ENCODE results near the gene DLG2. TPM values are rescaled to one million over a fixed set of nuclear protein-coding genes. Genes with fewer than 3 reads are reported as not detected.
"Not testable (repeated sequence)": the region's sequence is repeated elsewhere in the genome, so short reads cannot be mapped to it uniquely, and the experiment has no call there.

The DLG2 gene
- polyA plus RNA-seq, 1 donor: 8.1 TPM

- Histone ChIP-seq H3K27ac (ENCODE audit: low read length) (no peak overlapping the region), H3K4me1 (ENCODE audit: control insufficient read depth, insufficient read depth, low read length) (no peaks in the 10 kb centered on the region), H3K4me3 (ENCODE audit: low read length) (no peak overlapping the region), H3K27me3 (ENCODE audit: control insufficient read depth, insufficient read depth, low read length) (no peaks in the 10 kb centered on the region), H3K36me3 (ENCODE audit: control insufficient read depth, insufficient read depth, low read length) (no peaks in the 10 kb centered on the region), H3K9me3 (ENCODE audit: control insufficient read depth, low read depth, low read length) (no peaks in the 10 kb centered on the region)
- 100% methylated on average over 1 of the region's 1 CpG for WGBS (ENCODE audit: insufficient coverage, low lambda C conversion rate)
- DNase-seq: no peak
Observed at GRCh38 chr11:83467837-83468236, 2159.3 kb downstream of the DLG2 start.

GRCh38 chr11:83464160-83464944, 2162.8 kb downstream of the DLG2 start:
- 100% methylated on average over 2 of the region's 3 CpGs for WGBS (ENCODE audit: insufficient coverage, low lambda C conversion rate)
- Histone ChIP-seq H3K36me3 (ENCODE audit: control insufficient read depth, insufficient read depth, low read length) (no peaks in the 10 kb centered on the region), H3K27me3 (ENCODE audit: control insufficient read depth, insufficient read depth, low read length) (no peaks in the 10 kb centered on the region)

GRCh38 chr11:83459798-83460197, 2167.3 kb downstream of the DLG2 start:
- no peaks in the 10 kb centered on the region for H3K36me3 ChIP-seq (ENCODE audit: control insufficient read depth, insufficient read depth, low read length)
- no peak overlapping the region for H3K4me3 ChIP-seq (ENCODE audit: low read length)
- WGBS (ENCODE audit: insufficient coverage, low lambda C conversion rate): 91% methylated on average over 1 of the region's 1 CpG
- peaks cover 3% of the 10 kb centered on the region for H3K9me3 ChIP-seq (ENCODE audit: control insufficient read depth, low read depth, low read length)
- no peak overlapping the region for H3K27ac ChIP-seq (ENCODE audit: low read length)
- no peaks in the 10 kb centered on the region for H3K27me3 ChIP-seq (ENCODE audit: control insufficient read depth, insufficient read depth, low read length)
- H3K4me1 ChIP-seq (ENCODE audit: control insufficient read depth, insufficient read depth, low read length): no peaks in the 10 kb centered on the region
- no peak for DNase-seq

More at GRCh38 chr11:83464160-83464944, 2162.8 kb downstream of the DLG2 start:
- H3K4me1 ChIP-seq (ENCODE audit: control insufficient read depth, insufficient read depth, low read length): no peaks in the 10 kb centered on the region
- no peak overlapping the region for H3K27ac ChIP-seq (ENCODE audit: low read length)
- DNase-seq: no peak
- no peaks in the 10 kb centered on the region for H3K9me3 ChIP-seq (ENCODE audit: control insufficient read depth, low read depth, low read length)
- no peak overlapping the region for H3K4me3 ChIP-seq (ENCODE audit: low read length)

DNA sequence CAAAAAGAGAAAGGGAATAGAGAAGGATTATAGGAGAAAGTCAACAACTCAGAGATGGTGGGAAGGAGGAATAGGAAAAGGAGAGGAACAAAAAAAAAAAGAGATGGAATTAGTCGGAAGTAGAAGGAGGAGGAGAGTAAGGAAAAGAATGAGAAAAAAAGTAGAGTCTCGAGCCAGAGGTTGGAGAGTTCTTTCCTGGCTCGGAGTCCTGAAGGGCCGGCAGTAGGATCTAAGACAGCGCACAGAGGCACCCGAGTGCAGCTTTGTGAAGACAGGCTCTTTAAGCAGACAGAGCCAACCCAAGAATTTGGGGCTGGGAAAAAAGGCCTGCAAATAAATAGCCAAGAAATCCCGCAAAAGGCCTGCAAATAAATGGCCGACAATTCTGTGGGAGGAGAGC, 2170.6 kb downstream of the DLG2 start:
- DNase-seq: no peak
- Histone ChIP-seq H3K36me3 (ENCODE audit: control insufficient read depth, insufficient read depth, low read length) (no peaks in the 10 kb centered on the region), H3K27me3 (ENCODE audit: control insufficient read depth, insufficient read depth, low read length) (no peaks in the 10 kb centered on the region), H3K4me1 (ENCODE audit: control insufficient read depth, insufficient read depth, low read length) (no peaks in the 10 kb centered on the region), H3K9me3 (ENCODE audit: control insufficient read depth, low read depth, low read length) (peaks cover 3% of the 10 kb centered on the region), H3K27ac (ENCODE audit: low read length) (no peak overlapping the region), H3K4me3 (ENCODE audit: low read length) (no peak overlapping the region)
- WGBS (ENCODE audit: insufficient coverage, low lambda C conversion rate): 93% methylated on average over 4 of the region's 8 CpGs

GRCh38 chr11:83456075-83456474, 2171.1 kb downstream of the DLG2 start:
- no peak overlapping the region for H3K27ac ChIP-seq (ENCODE audit: low read length)
- H3K4me1 ChIP-seq (ENCODE audit: control insufficient read depth, insufficient read depth, low read length): no peaks in the 10 kb centered on the region
- H3K4me3 ChIP-seq (ENCODE audit: low read length): no peak overlapping the region
- H3K27me3 ChIP-seq (ENCODE audit: control insufficient read depth, insufficient read depth, low read length): no peaks in the 10 kb centered on the region
- H3K9me3 ChIP-seq (ENCODE audit: control insufficient read depth, low read depth, low read length): peaks cover 3% of the 10 kb centered on the region
- no CpG with 5 or more reads among the region's 11 CpGs for WGBS (ENCODE audit: insufficient coverage, low lambda C conversion rate)
- no peaks in the 10 kb centered on the region for H3K36me3 ChIP-seq (ENCODE audit: control insufficient read depth, insufficient read depth, low read length)
- DNase-seq: no peak

- Histone ChIP-seq H3K4me1 (ENCODE audit: control insufficient read depth, insufficient read depth, low read length) (no peaks in the 10 kb centered on the region), H3K9me3 (ENCODE audit: control insufficient read depth, low read depth, low read length) (peaks cover 3% of the 10 kb centered on the region), H3K4me3 (ENCODE audit: low read length) (no peak overlapping the region), H3K27me3 (ENCODE audit: control insufficient read depth, insufficient read depth, low read length) (no peaks in the 10 kb centered on the region), H3K36me3 (ENCODE audit: control insufficient read depth, insufficient read depth, low read length) (no peaks in the 10 kb centered on the region), H3K27ac (ENCODE audit: low read length) (no peak overlapping the region)
- DNase-seq: no peak
- no CpG with 5 or more reads among the region's 3 CpGs for WGBS (ENCODE audit: insufficient coverage, low lambda C conversion rate)
Observed at GRCh38 chr11:83455356-83455755, 2171.8 kb downstream of the DLG2 start.

DNA sequence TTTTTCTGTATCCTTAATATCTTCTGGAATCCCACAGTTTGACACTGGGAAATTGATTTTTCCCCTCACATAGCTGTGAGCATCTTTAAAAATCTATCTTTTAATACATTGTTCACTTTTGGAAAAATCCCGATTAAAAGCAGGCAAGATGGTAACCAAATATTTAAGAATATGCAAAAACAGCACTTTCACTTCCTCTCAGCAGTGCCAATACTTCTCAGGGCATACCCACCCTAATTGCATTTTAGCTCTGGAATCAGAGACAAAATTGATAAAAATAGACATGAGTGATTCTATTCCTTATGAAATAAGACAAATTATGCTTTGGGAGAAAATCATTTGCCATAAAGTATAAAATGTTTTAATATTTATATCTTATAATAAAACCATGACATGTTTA, 2172.5 kb downstream of the DLG2 start:
- Histone ChIP-seq H3K27ac (ENCODE audit: low read length) (no peak overlapping the region), H3K4me3 (ENCODE audit: low read length) (no peak overlapping the region), H3K4me1 (ENCODE audit: control insufficient read depth, insufficient read depth, low read length) (no peaks in the 10 kb centered on the region), H3K9me3 (ENCODE audit: control insufficient read depth, low read depth, low read length) (peaks cover 3% of the 10 kb centered on the region), H3K27me3 (ENCODE audit: control insufficient read depth, insufficient read depth, low read length) (no peaks in the 10 kb centered on the region), H3K36me3 (ENCODE audit: control insufficient read depth, insufficient read depth, low read length) (no peaks in the 10 kb centered on the region)
- no CpG with 5 or more reads among the region's 1 CpG for WGBS (ENCODE audit: insufficient coverage, low lambda C conversion rate)
- no peak for DNase-seq

- H3K4me1 ChIP-seq (ENCODE audit: control insufficient read depth, insufficient read depth, low read length): no peaks in the 10 kb centered on the region
- no peak overlapping the region for H3K27ac ChIP-seq (ENCODE audit: low read length)
- H3K9me3 ChIP-seq (ENCODE audit: control insufficient read depth, low read depth, low read length): no peaks in the 10 kb centered on the region
- no peak for DNase-seq
- no CpG with 5 or more reads among the region's 4 CpGs for WGBS (ENCODE audit: insufficient coverage, low lambda C conversion rate)
- no peak overlapping the region for H3K4me3 ChIP-seq (ENCODE audit: low read length)
- H3K27me3 ChIP-seq (ENCODE audit: control insufficient read depth, insufficient read depth, low read length): no peaks in the 10 kb centered on the region
- no peaks in the 10 kb centered on the region for H3K36me3 ChIP-seq (ENCODE audit: control insufficient read depth, insufficient read depth, low read length)
Observed at GRCh38 chr11:83449338-83449913, 2177.7 kb downstream of the DLG2 start.

GRCh38 chr11:83448686-83449085, 2178.5 kb downstream of the DLG2 start:
- Histone ChIP-seq H3K36me3 (ENCODE audit: control insufficient read depth, insufficient read depth, low read length) (no peaks in the 10 kb centered on the region), H3K27ac (ENCODE audit: low read length) (no peak overlapping the region), H3K4me1 (ENCODE audit: control insufficient read depth, insufficient read depth, low read length) (no peaks in the 10 kb centered on the region), H3K4me3 (ENCODE audit: low read length) (no peak overlapping the region), H3K9me3 (ENCODE audit: control insufficient read depth, low read depth, low read length) (no peaks in the 10 kb centered on the region), H3K27me3 (ENCODE audit: control insufficient read depth, insufficient read depth, low read length) (no peaks in the 10 kb centered on the region)
- no CpG with 5 or more reads among the region's 2 CpGs for WGBS (ENCODE audit: insufficient coverage, low lambda C conversion rate)
- DNase-seq: no peak

GRCh38 chr11:83443880-83444279, 2183.3 kb downstream of the DLG2 start:
- DNase-seq: not testable (repeated sequence)
- 60% methylated on average over 1 of the region's 6 CpGs for WGBS (ENCODE audit: insufficient coverage, low lambda C conversion rate)

GRCh38 chr11:83441601-83442000, 2185.5 kb downstream of the DLG2 start:
- Histone ChIP-seq H3K27me3 (ENCODE audit: control insufficient read depth, insufficient read depth, low read length) (no peaks in the 10 kb centered on the region), H3K9me3 (ENCODE audit: control insufficient read depth, low read depth, low read length) (no peaks in the 10 kb centered on the region), H3K36me3 (ENCODE audit: control insufficient read depth, insufficient read depth, low read length) (no peaks in the 10 kb centered on the region), H3K4me3 (ENCODE audit: low read length) (no peak overlapping the region), H3K4me1 (ENCODE audit: control insufficient read depth, insufficient read depth, low read length) (no peaks in the 10 kb centered on the region), H3K27ac (ENCODE audit: low read length) (no peak overlapping the region)
- no peak for DNase-seq
- no CpG with 5 or more reads among the region's 2 CpGs for WGBS (ENCODE audit: insufficient coverage, low lambda C conversion rate)

More at GRCh38 chr11:83443880-83444279, 2183.3 kb downstream of the DLG2 start:
- H3K4me1 ChIP-seq (ENCODE audit: control insufficient read depth, insufficient read depth, low read length); H3K9me3 ChIP-seq (ENCODE audit: control insufficient read depth, low read depth, low read length); H3K27ac ChIP-seq (ENCODE audit: low read length); H3K27me3 ChIP-seq (ENCODE audit: control insufficient read depth, insufficient read depth, low read length); H3K4me3 ChIP-seq (ENCODE audit: low read length); H3K36me3 ChIP-seq (ENCODE audit: control insufficient read depth, insufficient read depth, low read length): not testable (repeated sequence)
